K562 (cell line): Measurements from ENCODE around the gene APEX1. TPM values are rescaled to one million over a fixed set of nuclear protein-coding genes. Genes with fewer than 3 reads are reported as not detected.

Experiments used
- ATAC-seq: fragments of 200-7000 bp; cut with Tn5 transposase; 3 replicates; pipeline ENCODE4 v1.9.1; 2020; ENCODE audit warnings: moderate library complexity
- BruUV-seq: library from RNA; stranded (reverse); fragments of 400-500 nt; replicated peaks from 2 replicates; lab custom pipeline; 2021; lab: Mats Ljungman, UMichigan
- CTCF ChIA-PET: fragments of 300-600 bp; formaldehyde crosslinking; extraction: SDS; loops from one replicate; lab custom pipeline; 2021; ENCODE audit warnings: low intra/inter-chr PET ratio; lab: Yijun Ruan, JAX
- POLR2A ChIA-PET: fragments of 300-600, 350-650 bp; sonication (Branson Sonifier 250); formaldehyde crosslinking; extraction: SDS; loops from one replicate; lab custom pipeline; 2021; ENCODE audit warnings: antibody characterized with exemption, inconsistent platforms; lab: Yijun Ruan, JAX
- DNase-seq, 4 experiments: peaks; one replicate each; pipeline versions ENCODE4 v3.0.0 to v3.0.0-alpha.2; 2011 to 2018; ENCODE audit warnings: low spot score in 3 of 4, mixed read lengths in 3 of 4; ENCODE audit errors: extremely low read depth in 1 of 4
- FAIRE-seq: peaks from 2 replicates; lab custom pipeline; 2011; peaks lifted over from hg19 to GRCh38; lab: Jason Lieb, UNC
- H2AFZ ChIP-seq: 2 replicates; pipeline ENCODE4 v1.6.0; 2011; ENCODE audit warnings: low read depth, low read length, control low read depth, inconsistent platforms
- H3K27ac ChIP-seq: fragments of 200-600 bp; 3 replicates; pipeline ENCODE4 v1.8.0; 2011; ENCODE audit warnings: low read depth, mild to moderate bottlenecking, control low read depth, inconsistent platforms, low read length, moderate library complexity, mixed read lengths; ENCODE audit errors: extremely low read depth
- H3K27me3 ChIP-seq, 2 experiments: fragments of 300-600 bp in 1 of 2; 2 replicates in 1 of 2; 3 replicates in 1 of 2; pipeline versions ENCODE4 v1.6.0 to v1.8.0; 2011; ENCODE audit warnings: inconsistent platforms in 2 of 2, low read length in 2 of 2, mild to moderate bottlenecking in 1 of 2, mixed read lengths in 1 of 2, moderate library complexity in 1 of 2; ENCODE audit not compliant: control insufficient read depth in 2 of 2, insufficient read depth in 2 of 2
- H3K36me3 ChIP-seq: fragments of 300-600 bp; 3 replicates; pipeline ENCODE4 v1.8.0; 2011; ENCODE audit warnings: mild to moderate bottlenecking, low read length, inconsistent platforms; ENCODE audit not compliant: control insufficient read depth, insufficient read depth
- H3K4me1 ChIP-seq, 2 experiments: fragments of 200-600 bp in 1 of 2; replicated peaks in 1 of 2; 2 replicates in 1 of 2; 3 replicates in 1 of 2; pipeline versions ENCODE4 v1.5.1 to v1.8.0; 2011; ENCODE audit warnings: inconsistent platforms in 2 of 2, low read length in 2 of 2, mild to moderate bottlenecking in 1 of 2, mixed read lengths in 1 of 2, moderate library complexity in 1 of 2; ENCODE audit not compliant: control insufficient read depth in 2 of 2, insufficient read depth in 2 of 2
- H3K4me2 ChIP-seq: 2 replicates; pipeline ENCODE4 v1.6.1; 2011; ENCODE audit warnings: low read length, control low read depth, inconsistent platforms, mixed read lengths; ENCODE audit not compliant: insufficient read depth
- H3K4me3 ChIP-seq: fragments of 200-600 bp; sonication (generic), shearing (Covaris generic); 2 replicates; pipeline ENCODE4 v1.5.1; 2016; ENCODE audit warnings: control low read depth, inconsistent platforms
- H3K79me2 ChIP-seq: fragments of 200-600 bp; 3 replicates; pipeline ENCODE4 v1.8.0; 2011; ENCODE audit warnings: low read length, inconsistent platforms; ENCODE audit not compliant: control insufficient read depth, insufficient read depth
- H3K9ac ChIP-seq, 2 experiments: 2 replicates each; pipeline versions ENCODE4 v1.6.0 to v1.6.1; 2011; ENCODE audit warnings: low read depth in 2 of 2, low read length in 2 of 2, control low read depth in 1 of 2, inconsistent platforms in 1 of 2, mild to moderate bottlenecking in 1 of 2, mixed read lengths in 1 of 2; ENCODE audit not compliant: insufficient read depth in 1 of 2
- H3K9me1 ChIP-seq: one replicate; pipeline ENCODE4 v1.6.0; 2011; ENCODE audit warnings: inconsistent platforms, mild to moderate bottlenecking, low read length, moderate library complexity; ENCODE audit not compliant: control insufficient read depth, insufficient read depth
- H3K9me3 ChIP-seq: replicated peaks from 2 replicates; pipeline ENCODE4 v1.5.1; 2011; ENCODE audit warnings: low read depth, low read length, inconsistent platforms; ENCODE audit not compliant: control insufficient read depth, insufficient read depth
- H4K20me1 ChIP-seq: replicated peaks from 2 replicates; pipeline ENCODE4 v1.6.1; 2011; ENCODE audit warnings: low read length, inconsistent platforms, mixed read lengths; ENCODE audit not compliant: control insufficient read depth, insufficient read depth
- ARID4B ChIP-seq: sonication (generic); formaldehyde crosslinking; IDR thresholded peaks from 2 replicates; pipeline ENCODE4 v1.8.0; 2022; ENCODE audit warnings: mild to moderate bottlenecking, missing genetic modification reagents
- CTBP1 ChIP-seq: fragments of 450-650 bp; IDR thresholded peaks from 2 replicates; pipeline ENCODE4 v1.6.1; 2016; ENCODE audit warnings: borderline replicate concordance
- FOXK2 ChIP-seq, 2 experiments: fragments of 450-650 bp; IDR thresholded peaks in 1 of 2; conservative IDR thresholded peaks in 1 of 2; 2 replicates each; pipeline ENCODE4 v1.6.1; 2016; ENCODE audit warnings: low read depth in 2 of 2, mild to moderate bottlenecking in 1 of 2
- GABPB1 ChIP-seq: sonication (generic); formaldehyde crosslinking; IDR thresholded peaks from 2 replicates; pipeline ENCODE4 v1.8.0; 2022; ENCODE audit warnings: mild to moderate bottlenecking, missing genetic modification reagents
- GTF2E2 ChIP-seq: fragments of 200-800 bp; sonication (Bioruptor generic); IDR thresholded peaks from 2 replicates; pipeline ENCODE4 v1.6.1; 2016; ENCODE audit warnings: missing genetic modification characterization, missing compliant biosample characterization
- KLF10 ChIP-seq: fragments of 250-450 bp; sonication (Bioruptor Pico); IDR thresholded peaks from 2 replicates; pipeline ENCODE4 v1.6.1; 2021; ENCODE audit warnings: matching md5 sums
- NUFIP1 ChIP-seq: fragments of 450-650 bp; IDR thresholded peaks from 2 replicates; pipeline ENCODE4 v1.6.1; 2018; ENCODE audit not compliant: partially characterized antibody
- PHB ChIP-seq: fragments of 250-450 bp; sonication (Bioruptor Pico); IDR thresholded peaks from 2 replicates; pipeline ENCODE4 v1.5.0; 2021
- PTRF ChIP-seq: fragments of 450-650 bp; IDR thresholded peaks from 2 replicates; pipeline ENCODE4 v1.6.1; 2016; ENCODE audit warnings: mild to moderate bottlenecking, missing genetic modification characterization, missing compliant biosample characterization
- XRCC4 ChIP-seq: IDR thresholded peaks from one replicate; pipeline ENCODE4 v1.6.1; 2011; ENCODE audit not compliant: insufficient read depth, insufficient read length; ENCODE audit errors: extremely low read depth
- ZBTB49 ChIP-seq: sonication (generic); formaldehyde crosslinking; IDR thresholded peaks from 2 replicates; pipeline ENCODE4 v1.8.0; 2022; ENCODE audit warnings: missing genetic modification reagents, mild to moderate bottlenecking, borderline replicate concordance
- ZBTB7A ChIP-seq: IDR thresholded peaks from 2 replicates; pipeline ENCODE4 v1.6.1; 2011; ENCODE audit warnings: low read depth, mild to moderate bottlenecking, low read length, moderate library complexity, borderline replicate concordance; ENCODE audit not compliant: control insufficient read depth
- WGBS: fragments of 100-300 bp; shearing (Covaris generic); methylation state at CpG from one replicate; pipeline ENCODE4 v1.1.6; 2016; ENCODE audit warnings: low coverage, mixed read lengths; ENCODE audit not compliant: insufficient coverage; ENCODE audit errors: missing lambda C conversion rate; 5-methylcytosine and 5-hydroxymethylcytosine counted together
- in situ Hi-C: fragments of 300-500 bp; cut with MboI; formaldehyde crosslinking; loops from 4 replicates; pipeline ENCODE4 v1.15.0; 2018; ENCODE audit warnings: inconsistent platforms, mixed read lengths
- intact Hi-C: fragments of 100-400 bp; cut with micrococcal nuclease; formaldehyde crosslinking; loops from 2 replicates; pipeline ENCODE4 v1.14.2; 2022
- polyA plus RNA-seq, 8 experiments: library from polyadenylated mRNA; depleted of rRNA in 4 of 8; stranded (reverse) in 5 of 8; unstranded in 3 of 8; fragments of >200 nt; fragmentation: Nextera tagmentation in 2 of 8; fragmentation: Illumina TruSeq in 1 of 8; extraction: Ambion mirVana in 2 of 8; extraction: Trizol in 1 of 8; gene quantifications; 2 replicates each; pipeline versions ENCODE4 v1.2.1 to v1.2.3, GENCODE V29; 2011 to 2014; ENCODE audit warnings: inconsistent platforms in 1 of 8, missing spikeins in 1 of 8
- total RNA-seq, 7 experiments: library from RNA; depleted of rRNA in 6 of 7; stranded (reverse); fragments of >200 nt in 6 of 7; fragmentation: Illumina TruSeq in 2 of 7; extraction: Trizol in 2 of 7; gene quantifications; 2 replicates each; pipeline versions ENCODE4 v1.2.1 to v1.2.3, GENCODE V29; 2011 to 2021; ENCODE audit warnings: low replicate concordance in 1 of 7
- TF ChIP-seq, protein P1 (sequence below), 2 experiments: fragments of 450-650 bp in 1 of 2; sonication (generic) in 1 of 2; formaldehyde crosslinking; conservative IDR thresholded peaks; 2 replicates each; pipeline versions ENCODE4 v1.4.0 to v1.8.1; 2020 to 2022; ENCODE audit warnings: mild to moderate bottlenecking in 1 of 2, missing genetic modification reagents in 1 of 2

APEX1 gene
- total and polyA plus RNA-seq, 9 of the 15 experiments (the other 6 are each of a cell fraction or from before 2014, with no cell fraction given) = 50.2 to 274 (median 158) TPM

DNA sequence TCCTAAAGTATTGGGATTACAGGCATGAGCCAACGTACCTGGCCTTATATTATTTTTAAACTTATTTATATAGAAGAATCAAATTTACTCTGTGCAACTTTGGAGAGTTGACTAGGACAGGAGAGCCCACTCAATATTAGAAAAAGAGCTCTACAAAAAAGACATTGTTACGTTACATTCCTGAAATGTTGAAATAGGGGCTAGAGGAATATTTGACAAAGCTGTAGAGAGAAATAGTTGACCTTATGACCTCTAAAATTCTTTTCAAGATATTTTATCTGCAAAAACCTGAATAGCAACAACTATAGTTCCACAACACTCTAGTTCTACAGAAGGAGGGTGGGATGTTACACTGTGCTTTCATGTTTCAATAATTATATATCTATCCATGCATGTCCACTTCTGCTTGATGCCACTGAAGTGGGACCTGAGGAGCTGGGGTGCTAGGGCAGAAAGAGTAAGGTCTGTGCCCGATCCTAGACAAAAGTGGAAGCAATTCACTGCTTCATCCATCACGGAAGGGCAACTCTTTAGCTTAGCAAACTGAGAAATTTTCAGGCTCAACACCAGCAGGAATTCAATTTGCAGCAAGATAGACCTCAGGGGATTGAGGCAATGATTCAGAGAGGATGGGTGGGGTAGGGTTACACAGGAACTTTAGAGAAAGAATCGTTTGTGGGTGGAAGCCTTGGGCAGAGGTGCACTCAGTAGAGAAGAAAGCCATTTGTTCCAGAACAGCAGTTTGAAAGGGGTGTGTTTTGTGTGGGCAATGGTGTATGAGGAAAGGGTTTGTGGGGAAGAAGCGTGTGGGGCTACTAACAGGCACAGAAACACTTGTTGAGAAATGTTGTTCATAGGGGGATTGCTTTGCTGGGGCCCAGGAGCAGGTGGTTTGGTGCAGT, 34.3 kb downstream of the APEX1 start:
- Histone ChIP-seq H3K4me1 (peaks cover 19 to 45% of the 10 kb centered on the region in 2 experiments; a peak in 3 of 5 replicates), H3K27me3 (no peaks in the 10 kb centered on the region), H3K9me1 (no peaks in the 10 kb centered on the region), H3K9me3 (no peaks in the 10 kb centered on the region)
- BruUV-seq = no TSS peak
- intact Hi-C loops = no loop called here
- ATAC-seq = peak; percentile 50
- CTCF ChIA-PET = no interaction called here
- WGBS = 42% methylated on average over 6 of the region's 6 CpGs
- POLR2A ChIA-PET = interaction anchor here (0.6 to 1.5 kb wide), 3 partner anchors 11 to 147 kb away, joined by 3 to 5 read pairs (median 3); partner anchors contain the start of gene PNP
- in situ Hi-C loops = no loop called here
- TF ChIP-seq GTF2E2 (tag) = no peak
- TF ChIP-seq GABPB1 = no peak
- TF ChIP-seq ZBTB49 (CRISPR knock-in tag) = no peak
- no peak for TF ChIP-seq CTBP1
- TF ChIP-seq ARID4B (CRISPR knock-in tag) = no peak
- TF ChIP-seq, protein P1, sequence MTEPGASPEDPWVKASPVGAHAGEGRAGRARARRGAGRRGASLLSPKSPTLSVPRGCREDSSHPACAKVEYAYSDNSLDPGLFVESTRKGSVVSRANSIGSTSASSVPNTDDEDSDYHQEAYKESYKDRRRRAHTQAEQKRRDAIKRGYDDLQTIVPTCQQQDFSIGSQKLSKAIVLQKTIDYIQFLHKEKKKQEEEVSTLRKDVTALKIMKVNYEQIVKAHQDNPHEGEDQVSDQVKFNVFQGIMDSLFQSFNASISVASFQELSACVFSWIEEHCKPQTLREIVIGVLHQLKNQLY (CRISPR knock-in tag; conservative IDR thresholded peaks at IDR 0.05) = no peak
- TF ChIP-seq XRCC4 = no peak
- no peak for TF ChIP-seq FOXK2 (conservative IDR thresholded peaks at IDR 0.05 in 1 of 2, IDR thresholded peaks at IDR 0.05 in 1 of 2; ENCODE audit: low read depth in 2 of 2)
- no peak for TF ChIP-seq KLF10
- TF ChIP-seq PHB (CRISPR knock-in tag) = no peak
- TF ChIP-seq PTRF (tag) = no peak
- no peak for TF ChIP-seq NUFIP1
- TF ChIP-seq ZBTB7A = no peak
- TF ChIP-seq, all 486 proteins: peak for 0
- peak overlapping the region in 1 of 2 experiments; percentile 60; a peak in 1 of 4 replicates for H3K9ac ChIP-seq
- H3K4me2 ChIP-seq = no peak overlapping the region
- no peaks in the 10 kb centered on the region for H3K36me3 ChIP-seq
- no peaks in the 10 kb centered on the region for H3K79me2 ChIP-seq
- peak overlapping the region; percentile 21; the same call in 1 of the 3 replicates for H3K27ac ChIP-seq
- H3K4me3 ChIP-seq = no peak overlapping the region
- H2AFZ ChIP-seq = peak overlapping the region; percentile 99
- no peak for DNase-seq
- no peak for FAIRE-seq
- H4K20me1 ChIP-seq = no peaks in the 10 kb centered on the region
